WI38 (cell line): ENCODE data around the gene ING4.

Experiments
- H3K4me3 ChIP-seq: 2 replicates; pipeline ENCODE4 v1.5.1; 2011; ENCODE audit warnings: low read depth, mild to moderate bottlenecking, control low read depth, low read length
- CTCF ChIP-seq: IDR thresholded peaks from 2 replicates; pipeline ENCODE4 v1.5.1; 2012; ENCODE audit warnings: low read depth, mild to moderate bottlenecking, control low read depth, low read length

The ING4 gene

DNA sequence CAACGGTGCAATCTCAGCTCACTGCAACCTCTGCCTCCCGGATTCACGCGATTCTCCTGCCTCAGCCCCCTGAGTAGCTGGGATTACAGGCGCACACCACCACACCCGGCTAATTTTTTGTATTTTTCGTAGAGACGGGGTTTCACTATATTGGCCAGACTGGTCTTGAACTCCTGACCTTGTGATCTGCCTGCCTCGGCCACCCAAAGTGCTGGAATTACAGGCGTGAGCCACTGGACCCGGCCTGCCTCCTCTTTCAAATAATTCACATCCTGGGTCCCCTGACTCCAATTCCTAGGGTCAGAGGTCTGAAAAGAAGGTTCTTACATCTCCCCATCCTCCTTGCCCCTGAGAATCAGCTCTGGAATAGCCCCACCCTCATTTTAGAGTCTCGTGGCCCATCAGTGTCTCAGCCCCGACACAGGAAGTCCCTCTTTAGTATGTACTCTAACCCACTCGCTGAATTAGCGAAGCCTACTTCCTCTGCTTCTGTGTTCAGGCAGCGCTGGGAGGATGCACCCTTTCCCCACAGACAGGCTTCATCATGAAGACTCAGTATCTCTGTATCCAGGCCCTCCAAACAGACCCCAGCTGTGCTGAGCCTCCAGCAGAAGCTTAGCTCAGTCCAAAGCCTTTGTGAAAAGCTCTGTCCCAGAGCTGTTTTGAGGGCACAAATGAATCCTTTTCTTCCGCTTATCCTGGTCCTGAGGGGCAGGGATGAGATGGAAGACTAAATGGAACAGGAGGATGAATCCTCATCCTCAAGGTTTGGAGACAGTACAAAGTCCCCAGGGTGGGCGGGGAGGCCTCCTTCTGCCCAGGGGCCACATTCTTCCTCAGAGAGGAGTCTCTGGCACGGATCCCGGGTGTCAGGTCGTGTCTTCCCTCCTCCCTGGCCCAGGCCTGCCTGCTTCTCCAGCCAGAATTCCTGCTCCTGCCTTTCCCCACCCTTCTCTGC is 30.6 kb downstream of the ING4 start:
- no peak overlapping the region for H3K4me3 ChIP-seq
- TF ChIP-seq CTCF: no peak

- no peak overlapping the region for H3K4me3 ChIP-seq
Measured at GRCh38 chr12:6631549-6631961, 31.4 kb downstream of the ING4 start.

DNA sequence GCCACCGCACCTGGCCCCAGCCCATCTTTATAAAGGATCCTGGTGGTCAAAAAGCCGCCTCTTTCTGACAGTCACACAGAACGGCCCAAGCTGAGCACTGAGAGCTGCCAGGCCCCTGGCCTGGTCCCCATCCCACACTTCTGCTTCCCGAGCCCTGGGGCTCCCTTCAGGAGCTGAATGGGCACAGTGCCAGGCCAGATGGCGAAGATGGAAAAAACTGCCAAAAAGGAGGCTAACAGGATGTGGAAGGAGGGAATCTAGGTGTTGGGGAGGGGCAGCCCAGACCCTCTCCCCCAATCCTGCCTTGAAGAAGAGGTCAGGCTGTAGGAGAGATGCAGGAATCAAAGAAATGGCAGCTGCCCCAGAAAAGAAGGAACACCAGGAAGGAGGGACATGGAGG is 32.2 kb downstream of the ING4 start:
- TF ChIP-seq CTCF: no peak
- no peak overlapping the region for H3K4me3 ChIP-seq

More at GRCh38 chr12:6631549-6631961, 31.4 kb downstream of the ING4 start:
- TF ChIP-seq CTCF: no peak

- H3K4me3 ChIP-seq: no peak overlapping the region
- no peak for TF ChIP-seq CTCF
Measured at GRCh38 chr12:6627616-6628015, 35.3 kb downstream of the ING4 start.

GRCh38 chr12:6626654-6627283 is 36.1 kb downstream of the ING4 start:
- TF ChIP-seq CTCF: no peak
- no peak overlapping the region for H3K4me3 ChIP-seq

DNA sequence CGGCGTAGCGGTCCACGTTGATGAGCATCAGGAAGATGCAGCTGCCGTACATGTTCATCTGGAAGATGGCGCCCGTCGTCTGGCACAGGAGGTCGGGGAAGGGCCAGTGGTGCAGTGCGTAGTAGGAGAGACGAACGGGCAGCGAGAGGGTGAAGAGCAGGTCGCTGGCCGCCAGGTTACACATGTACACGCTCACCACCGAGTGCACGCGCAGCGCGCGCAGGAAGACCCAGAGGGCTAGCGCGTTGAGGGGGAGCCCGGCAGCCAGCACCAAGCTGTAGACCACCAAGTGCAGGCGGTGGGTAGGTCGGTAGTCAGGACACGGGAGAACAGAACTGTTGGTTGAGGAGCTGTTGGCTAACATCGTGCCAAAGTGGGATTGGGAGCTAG is 42.0 kb downstream of the ING4 start:
- no peak overlapping the region for H3K4me3 ChIP-seq
- no peak for TF ChIP-seq CTCF
